Stimulated activated CD8-positive, alpha-beta memory T cell treated with anti-CD3 and anti-CD28 coated beads, Interleukin-12 subunit alpha, Interleukin-12 subunit beta, amount 100 ng/mL, for 1 hour (primary cell): ENCODE data around the gene ELOVL2.

Experiments
- DNase-seq: peaks from one replicate; pipeline ENCODE4 v3.0.0-alpha.2; 2020; ENCODE audit warnings: low read depth

Gene ELOVL2

DNA sequence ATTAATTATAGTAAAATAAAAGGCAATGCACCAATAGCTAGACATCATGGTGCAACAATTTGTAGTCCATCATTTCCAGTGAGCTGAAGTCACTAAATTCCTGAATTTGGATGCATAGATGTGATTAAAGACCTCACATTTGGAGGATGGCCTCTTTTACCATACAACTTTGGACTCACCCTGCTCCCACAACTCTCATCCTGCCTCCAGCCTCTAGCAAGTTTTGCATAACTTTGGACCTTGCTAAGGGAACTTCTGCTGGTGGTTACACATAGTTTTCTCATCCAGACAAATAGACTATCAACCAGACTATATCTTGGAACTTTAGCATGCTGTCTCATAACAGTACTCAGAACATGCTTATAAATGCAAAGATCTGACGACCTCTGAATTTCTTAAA lies 12.8 kb upstream of the ELOVL2 start:
- DNase-seq, result no peak

DNA sequence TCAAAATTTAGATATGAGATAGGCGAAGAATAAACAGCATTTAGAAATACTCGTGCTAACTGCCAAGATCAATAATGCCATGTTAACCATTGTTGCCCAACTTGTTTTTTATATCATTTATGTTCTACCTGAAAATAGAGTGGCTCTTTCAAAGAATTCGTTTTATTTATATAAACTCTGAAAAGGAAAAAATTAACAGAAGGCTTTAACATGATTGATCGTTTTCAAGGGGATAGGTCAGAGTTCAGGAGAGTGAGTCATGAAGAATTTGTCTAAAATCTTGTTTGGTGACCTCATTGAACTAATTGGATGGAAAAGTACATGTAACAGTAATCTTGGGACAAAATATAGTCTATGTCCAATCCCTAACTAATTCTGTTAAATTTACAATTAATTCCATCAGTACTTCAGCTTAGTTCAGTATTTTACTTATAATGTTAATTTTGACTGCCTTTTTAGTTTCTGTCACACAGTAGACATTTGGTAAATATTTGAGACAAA lies 11.1 kb upstream of the ELOVL2 start:
- no peak for DNase-seq

DNA sequence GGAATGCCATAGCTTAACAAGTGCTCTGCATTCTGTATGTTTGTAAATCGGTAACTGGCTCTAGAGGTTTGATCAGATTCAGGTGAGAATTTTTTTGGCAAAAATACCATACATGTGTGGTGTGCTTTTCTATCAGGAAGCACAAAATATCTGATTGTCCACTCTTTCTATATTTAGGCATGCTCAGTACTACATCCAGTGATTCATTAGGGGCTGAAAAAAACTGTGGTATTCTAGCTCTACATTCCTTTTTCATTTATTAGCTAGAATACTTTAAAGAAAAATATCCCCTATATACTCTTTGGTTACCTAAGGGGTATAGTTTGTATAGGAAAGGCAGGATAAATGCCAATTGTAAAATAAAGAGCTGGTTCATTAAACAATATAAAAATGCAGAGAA lies 10.6 kb upstream of the ELOVL2 start:
- no peak for DNase-seq

DNA sequence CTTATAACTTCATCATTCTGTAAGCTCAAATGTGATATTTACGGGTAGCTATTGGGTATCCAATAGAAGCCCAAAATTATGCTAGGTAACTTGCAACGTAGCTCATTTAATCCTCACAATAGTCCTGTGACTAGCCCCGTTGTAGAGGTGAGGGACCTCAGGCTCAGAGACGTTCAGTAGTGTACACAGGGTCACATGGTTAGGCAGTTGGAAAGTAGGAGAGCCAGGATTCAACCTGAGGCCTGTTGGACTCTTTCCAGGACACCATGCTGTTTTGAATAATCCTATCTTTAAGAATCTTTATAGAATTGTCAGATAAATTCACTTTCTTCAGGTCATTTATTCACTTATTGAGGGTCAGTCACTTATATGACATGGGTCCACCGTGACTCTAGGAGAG lies 9.2 kb upstream of the ELOVL2 start:
- DNase-seq, result no peak

DNA sequence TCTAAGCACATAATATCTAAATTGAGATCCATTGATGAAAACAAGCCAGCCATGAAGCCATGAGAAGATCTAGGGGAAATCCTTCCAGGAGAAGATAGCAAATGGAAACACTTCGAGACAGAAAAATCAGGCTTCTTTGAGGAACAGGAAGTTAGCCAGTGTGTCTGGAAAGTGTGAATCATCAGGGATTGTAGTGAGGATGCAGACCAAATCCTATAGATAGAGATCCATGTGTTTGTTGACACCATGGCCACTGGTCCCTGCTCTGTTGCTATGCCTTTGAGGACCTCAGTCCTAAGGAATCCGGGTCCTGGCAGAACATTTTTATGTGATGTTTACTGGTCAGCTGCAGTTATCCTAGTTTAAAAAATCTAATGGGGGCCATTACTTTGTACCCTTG lies 6.6 kb upstream of the ELOVL2 start:
- no peak for DNase-seq

DNA sequence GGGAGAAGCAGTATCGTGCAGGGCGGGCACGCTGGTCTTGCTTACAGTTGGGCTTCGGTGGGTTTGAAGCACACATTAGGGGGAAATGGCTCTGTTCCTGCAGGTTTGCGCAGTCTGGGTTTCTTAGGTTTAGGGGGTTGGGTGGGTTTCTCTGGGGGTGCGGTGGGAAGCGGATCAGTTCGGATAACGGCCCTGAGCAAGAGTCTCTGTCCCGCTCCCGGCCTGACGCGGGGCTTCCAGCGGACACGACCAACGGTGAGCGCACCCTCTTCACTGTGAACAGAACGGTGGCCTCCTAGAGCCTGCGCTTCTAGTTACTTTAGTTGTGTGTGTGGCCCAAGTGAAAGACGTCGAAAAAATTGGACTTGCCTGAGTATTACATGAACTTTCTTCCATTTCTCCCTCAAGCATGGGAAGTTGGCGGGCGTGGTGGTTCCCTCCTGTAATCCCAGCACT lies 635 bp upstream of the ELOVL2 start:
- no peak for DNase-seq

DNA sequence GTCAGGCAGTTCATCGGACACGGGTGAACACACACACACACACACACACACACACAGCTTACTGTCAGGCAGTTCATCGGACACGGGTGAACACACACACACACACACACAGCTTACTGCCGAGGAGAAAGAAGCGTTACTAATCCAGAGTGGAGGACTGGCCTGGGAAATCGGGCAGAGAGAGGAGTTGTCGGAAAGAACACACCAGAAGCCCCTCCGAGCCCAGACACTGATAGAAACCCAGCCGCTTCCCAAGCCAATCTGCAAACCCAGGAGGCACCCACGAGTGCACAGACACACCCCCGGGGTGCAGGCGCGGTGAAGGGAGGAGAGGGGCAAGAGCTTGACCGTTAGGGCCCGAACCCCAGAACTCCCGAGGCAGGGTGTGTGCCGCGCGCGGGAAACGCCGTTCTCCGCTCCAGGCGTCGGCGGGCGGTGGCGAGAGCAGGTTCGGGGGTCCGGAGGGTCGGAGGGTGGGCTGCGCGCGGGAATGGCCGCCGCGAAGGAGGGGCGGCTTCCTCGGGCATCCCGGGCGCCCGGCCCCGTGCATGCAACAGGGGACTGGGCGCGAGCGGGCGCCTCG lies 636 bp downstream of the ELOVL2 start:
- DNase-seq, result no peak

DNA sequence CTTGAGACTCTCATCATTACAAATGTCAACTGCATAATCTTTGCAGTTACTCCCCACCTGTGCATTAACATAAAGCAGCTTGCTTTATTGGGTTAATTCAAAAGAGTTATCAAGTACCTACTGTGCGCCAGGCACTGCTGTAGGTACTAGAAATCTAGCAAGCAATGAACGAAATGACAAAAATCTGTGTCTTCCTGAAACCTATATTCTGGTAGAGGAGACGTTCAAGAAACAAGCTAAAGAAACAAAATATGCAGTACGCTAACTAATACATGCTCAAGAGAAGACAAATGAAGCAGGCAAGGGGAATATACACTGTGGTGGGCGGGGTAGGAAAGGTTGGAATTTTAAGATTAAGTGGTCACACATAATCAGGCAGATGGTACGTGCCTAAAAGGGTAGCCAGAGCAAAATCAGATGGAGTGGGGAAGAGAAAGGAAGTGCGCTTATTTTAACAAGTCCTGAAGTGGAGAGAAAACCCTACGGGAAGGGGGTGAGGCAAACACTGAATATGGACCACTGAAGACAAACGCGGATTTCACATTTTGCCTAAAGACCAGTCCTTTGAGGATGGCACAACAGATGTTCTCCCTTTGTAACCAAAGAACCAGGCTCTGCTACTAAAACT lies 1.2 kb downstream of the ELOVL2 start:
- DNase-seq, result no peak

DNA sequence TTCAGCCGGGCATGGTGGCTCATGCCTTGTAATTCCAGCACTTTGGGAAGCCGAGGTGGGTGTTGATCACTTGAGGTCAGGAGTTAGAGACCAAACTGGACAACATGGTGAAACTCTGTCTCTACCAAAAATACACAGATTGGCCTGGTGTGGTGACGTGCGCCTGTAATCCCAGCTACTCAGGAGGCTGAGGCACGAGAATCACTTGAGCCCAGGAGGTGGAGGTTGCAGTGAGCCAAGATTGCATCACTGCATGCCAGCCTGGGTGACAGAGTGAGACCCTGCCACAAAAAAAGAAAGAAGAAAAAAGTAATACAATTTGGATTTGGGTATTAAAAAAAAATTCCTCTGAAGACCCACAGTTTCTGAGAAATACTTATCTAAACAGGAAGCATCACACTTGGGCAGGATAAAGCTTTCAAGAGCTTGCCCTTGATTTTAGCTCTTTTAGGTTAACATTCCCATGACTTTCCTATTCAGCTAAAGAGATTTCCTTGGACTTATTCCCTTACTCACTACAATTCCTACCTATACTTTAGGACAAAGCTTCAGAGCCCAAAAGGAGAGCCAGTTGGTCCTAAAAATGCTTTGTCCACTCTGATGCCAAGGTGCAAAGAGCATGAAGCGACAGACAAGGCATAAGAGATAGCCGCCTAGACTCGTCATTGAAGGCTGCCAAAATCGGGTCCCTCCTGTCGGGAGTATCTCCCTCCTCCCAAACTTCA lies 1.9 kb downstream of the ELOVL2 start:
- DNase-seq, result no peak

DNA sequence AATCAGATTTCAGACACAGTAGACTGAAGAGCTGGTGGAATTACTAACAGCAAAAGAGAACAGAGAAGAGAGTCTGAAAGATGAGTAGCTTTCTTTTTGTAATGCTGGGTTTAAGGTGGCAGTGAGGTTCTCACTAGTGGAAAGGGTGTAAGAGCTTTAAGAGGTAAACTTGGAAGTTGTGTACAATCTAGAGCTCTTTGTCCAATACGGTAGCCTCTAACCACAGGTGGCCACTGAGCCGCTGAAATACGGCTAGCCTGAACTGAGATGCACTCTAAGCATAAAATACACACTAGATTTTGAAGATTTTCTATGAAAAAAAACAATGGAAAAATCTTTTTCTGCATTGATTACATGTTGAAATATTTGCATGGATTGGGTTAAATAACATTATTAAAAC lies 4.0 kb downstream of the ELOVL2 start:
- DNase-seq, result no peak

DNA sequence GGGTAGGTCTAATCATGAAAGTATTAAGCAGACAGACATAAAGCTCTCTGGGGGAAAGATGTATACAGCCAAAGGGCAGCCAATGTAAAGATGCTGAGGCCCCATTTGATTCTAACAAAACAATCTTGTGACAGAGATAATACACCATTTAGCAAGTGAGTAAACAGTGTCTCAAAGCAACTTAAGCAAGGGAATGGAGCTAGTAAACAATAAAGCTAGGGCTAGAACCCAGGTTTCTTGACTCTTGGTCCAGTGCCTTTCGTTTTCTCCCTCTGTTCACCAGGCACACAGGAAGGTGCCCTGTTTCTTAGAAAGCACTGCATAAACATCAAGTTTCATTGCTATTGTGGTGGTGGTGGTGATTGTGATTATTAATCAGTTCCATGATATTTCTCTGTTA lies 5.1 kb downstream of the ELOVL2 start:
- DNase-seq, result no peak

DNA sequence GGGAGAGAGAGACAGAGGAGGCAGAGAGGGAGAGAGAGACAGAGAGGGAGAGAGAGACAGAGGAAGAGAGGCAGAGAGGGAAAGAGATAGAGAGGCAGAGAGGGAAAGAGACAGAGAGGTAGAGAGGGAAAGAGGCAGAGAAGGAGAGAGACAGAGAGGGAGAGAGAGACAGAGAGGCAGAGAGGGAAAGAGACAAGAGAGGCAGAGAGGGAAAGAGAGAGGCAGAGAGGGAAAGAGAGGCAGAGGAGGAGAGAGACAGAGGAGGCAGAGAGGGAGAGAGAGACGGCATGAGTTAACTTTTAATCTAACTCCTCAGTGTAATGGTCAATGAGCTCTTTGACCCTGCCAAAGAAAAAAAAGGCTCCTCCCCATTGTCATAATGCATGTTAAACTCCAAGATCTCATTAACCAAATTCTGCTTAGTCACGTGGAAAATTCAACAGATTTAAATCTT lies 7.1 kb downstream of the ELOVL2 start:
- DNase-seq, result no peak

DNA sequence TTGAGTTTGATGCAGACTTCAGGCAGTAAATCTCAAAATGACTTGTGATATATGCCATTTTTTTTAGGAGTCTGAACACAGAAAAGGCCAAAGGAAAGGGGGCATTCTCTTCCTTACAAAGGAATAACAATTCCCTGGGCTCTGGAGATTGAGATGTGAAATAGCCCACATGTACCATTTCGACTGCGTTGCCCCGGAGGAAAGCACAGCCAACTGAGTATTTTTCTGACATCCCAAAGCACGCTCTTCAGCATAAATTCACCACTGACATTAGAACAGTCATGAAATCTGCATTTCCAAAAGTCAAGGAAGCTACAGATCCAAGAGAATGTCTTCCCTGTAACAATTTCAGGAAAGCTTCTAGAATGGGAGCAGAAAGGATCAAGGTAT lies 7.8 kb downstream of the ELOVL2 start:
- no peak for DNase-seq

DNA sequence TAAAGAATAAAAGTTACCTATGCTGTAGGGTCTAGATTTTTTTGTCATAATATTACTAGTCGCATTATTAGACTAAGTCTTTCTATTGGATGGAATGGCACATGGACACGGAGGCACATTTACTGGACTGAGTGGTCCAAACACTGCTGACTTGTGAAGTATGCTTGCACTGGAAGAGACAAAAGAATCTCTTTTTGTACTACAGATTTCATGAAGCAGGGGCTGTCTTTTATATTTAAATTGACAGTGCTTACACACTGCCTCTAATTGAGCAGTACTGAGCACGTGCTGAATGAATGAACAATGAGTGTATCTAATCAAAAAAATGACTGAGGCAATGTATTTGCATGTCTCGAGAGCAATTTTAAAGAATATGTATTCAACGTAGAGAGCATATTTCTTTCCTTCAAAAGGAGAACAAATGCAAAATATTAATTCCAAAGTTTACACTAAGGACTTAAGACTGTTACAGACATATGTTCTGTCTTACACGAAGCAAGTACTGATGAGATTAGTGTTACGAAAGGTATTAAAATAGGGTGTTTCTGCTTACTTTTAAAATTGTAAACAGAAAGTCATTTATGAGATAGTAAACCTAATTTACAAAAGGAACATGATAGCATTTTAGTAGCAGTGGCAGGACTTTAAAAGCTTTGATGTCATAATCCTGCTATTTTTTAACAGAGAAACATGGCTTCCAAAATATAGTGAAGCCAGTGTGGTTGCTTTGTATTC lies 8.3 kb downstream of the ELOVL2 start:
- DNase-seq, result no peak

DNA sequence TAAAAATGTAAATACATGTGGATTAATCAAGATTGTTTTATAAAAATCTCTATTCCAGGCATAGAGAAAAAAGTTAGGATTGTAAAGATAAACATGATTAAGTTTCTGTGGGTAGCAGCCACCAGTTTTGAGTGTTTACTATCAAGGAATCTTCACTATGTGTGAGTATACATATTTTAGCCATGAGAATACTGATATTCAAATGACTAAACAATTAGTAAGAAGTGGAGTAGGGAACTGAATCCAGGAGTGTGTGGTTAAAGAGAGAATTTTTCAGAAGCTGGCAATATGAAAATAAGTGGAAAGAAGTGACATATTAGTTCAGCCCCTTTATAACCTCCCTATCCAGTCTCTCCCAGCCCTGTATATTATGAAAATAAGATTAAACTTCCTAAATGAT lies 10.3 kb downstream of the ELOVL2 start:
- no peak for DNase-seq

DNA sequence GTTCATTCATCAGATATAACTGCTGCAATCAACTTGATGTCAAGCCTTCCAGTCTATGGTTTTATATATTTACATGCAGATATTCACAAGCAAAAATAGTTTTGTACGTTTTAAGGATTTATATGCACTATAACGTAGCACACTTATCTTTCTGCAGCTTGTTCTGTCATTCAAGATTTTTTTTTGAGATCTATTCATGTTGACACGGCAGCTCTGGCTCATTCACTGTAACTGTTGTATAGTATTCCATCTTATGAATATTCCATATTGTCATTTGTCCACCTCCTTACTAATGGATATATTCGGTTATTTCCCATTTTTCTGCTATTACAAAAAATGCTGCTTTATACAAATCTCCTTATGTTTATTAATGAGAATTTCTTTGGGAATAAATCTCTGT lies 13.2 kb downstream of the ELOVL2 start:
- no peak for DNase-seq

DNA sequence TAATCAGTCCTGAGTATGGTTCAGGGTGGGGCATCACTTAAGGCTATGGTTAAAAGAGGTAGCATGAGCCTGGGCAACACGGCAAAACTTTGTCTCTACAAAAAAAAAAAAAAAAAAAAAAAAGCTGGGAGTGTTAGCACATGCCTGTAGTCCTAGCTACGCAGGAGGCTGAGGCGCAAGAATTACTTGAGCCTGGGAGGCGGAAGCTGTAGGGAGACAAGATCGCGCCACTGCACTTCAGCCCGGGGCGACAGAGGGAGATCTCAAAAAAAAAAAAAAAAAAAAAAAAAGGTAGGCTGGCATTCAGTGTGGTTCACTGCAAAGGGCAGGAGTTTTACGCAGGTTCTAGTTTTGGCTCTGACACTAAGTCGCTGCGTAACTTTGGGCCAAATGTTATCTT lies 15.1 kb downstream of the ELOVL2 start:
- DNase-seq, result no peak

DNA sequence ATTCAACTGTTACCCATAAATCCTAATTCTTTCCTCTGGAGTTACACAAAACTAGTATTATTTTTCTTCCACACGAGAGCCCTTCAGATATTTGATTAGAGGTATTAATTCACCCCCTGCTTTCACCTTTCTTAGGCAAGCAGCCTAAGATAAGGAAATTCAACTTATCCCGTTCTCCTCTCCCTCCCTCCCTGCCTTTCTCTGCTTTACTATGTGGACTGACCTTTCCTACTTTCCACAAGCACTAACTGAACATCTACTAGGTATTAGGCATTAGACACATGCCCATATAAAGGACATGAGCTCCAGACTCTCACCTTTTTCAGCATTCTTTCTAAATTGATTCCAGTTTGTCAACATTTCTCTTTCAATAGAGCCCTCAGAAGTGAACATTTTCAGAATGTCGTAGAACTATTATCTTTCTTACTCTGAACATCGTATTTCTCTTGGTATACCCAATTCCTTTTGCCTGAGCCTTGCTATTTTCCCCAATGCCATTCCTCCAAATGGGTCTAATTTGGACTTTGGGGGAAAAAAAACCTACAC lies 16.5 kb downstream of the ELOVL2 start:
- no peak for DNase-seq

DNA sequence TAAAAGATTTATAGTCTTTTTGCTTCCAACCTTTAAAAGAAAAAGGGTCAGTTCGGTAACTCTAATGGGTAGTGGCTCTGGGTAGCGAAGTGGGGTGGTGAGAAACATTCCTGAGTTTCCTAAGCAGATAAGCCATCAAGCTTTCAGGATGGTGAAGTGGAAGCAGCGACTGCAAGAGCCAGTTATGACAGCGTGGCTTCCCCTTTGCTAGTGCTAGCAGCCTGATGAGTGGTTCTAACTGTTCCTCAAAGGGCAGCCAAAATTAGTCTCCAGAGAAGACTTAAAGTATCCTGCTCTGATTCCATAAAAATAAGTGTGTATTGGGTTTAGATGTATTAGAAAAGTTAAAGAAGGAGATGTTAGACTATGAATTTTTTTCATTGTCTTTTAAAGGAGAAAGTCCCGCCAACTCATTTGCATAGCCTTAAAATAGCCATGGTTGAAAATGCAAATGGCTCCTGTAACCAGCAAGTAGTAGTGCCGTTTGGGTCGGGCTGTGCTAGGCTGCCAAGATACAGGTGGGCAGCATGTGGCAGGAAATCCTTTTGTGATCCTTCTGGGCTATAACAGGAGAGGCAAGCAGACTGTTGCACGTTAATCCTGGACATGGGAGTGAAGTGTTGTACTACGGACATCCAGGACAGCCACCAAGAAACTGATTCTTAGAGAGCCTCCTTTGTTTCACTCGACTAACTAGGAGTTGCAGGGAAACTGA lies 18.0 kb downstream of the ELOVL2 start:
- no peak for DNase-seq

DNA sequence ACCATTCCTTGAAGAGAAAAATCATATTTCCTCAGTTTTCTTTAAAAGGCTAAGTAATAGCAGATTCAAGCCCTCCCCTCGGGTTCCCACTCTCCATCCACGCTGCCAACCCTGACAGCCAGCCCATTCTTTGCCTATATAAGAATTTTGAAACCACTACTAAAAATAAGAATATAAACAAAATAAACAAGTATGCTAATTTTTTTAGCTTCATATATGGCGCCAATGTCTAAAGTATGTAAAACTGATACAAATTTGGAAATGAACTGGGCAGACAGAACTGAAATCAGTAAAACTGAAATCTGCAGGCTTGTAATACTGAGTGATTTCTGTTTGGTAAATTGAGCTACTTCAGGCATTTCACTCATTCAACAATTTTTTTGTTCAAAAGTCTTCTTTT lies 19.0 kb downstream of the ELOVL2 start:
- DNase-seq, result no peak

DNA sequence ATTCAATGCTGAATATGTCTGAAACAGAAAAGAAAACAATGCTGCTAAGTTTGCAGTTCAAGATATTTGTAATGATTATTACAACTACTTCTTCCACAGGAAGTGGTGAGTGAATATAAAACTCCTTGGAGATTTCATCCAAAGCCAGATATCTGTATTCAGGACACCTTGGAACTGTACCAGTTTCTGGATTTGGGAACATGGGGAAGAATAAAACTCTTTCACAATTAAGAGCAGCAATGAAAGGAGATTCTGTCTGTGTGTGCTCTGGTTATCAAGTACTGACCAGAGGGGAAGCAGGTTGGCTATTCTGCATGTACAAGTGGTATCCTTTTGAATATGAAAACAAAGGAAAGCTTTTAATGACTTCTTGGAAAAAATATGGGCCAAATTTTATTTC lies 21.1 kb downstream of the ELOVL2 start:
- DNase-seq, result no peak

DNA sequence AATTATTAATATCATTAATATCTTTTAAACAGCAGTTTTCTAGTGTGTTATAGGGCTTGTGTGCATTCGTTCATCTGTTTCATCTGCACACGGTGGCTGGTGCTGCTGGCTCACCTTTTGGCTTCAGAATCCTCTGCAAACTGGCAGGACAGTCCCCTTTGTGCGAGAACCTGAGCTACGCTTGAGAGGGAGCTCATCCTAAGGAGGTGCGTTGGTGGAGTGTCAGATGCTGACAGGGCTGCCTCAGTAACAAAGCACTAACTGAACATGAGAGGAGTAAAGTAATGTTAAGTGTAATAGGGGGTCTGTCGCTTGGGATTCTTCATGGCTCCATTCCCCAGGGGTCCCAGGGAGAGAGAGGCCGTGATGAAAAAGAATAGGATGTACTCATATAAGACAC lies 22.4 kb downstream of the ELOVL2 start:
- DNase-seq, result no peak
